Activated naive CD8-positive, alpha-beta T cell treated with anti-CD3 and anti-CD28 coated beads, Interleukin-2, amount 10 ng/mL, durations not matched to agents 7 days and 5 days (primary cell): ENCODE measurements around the gene TTC6. TPM values are rescaled to one million over a fixed set of nuclear protein-coding genes. Genes with fewer than 3 reads are reported as not detected.
"Not testable (repeated sequence)": the region's sequence is repeated elsewhere in the genome, so short reads cannot be mapped to it uniquely, and the experiment has no call there.

Experiments used
- ATAC-seq: fragments of 150-1000 bp; cut with Tn5 transposase; one replicate; pipeline ENCODE4 v1.10.0; 2021; ENCODE audit warnings: low read depth, moderate library complexity
- POLR2A ChIA-PET: fragments of 350-600 bp; sonication (Branson Sonifier 250); formaldehyde crosslinking; loops from one replicate; lab custom pipeline; 2021; ENCODE audit warnings: antibody characterized with exemption; lab: Charles Lee
- DNase-seq: peaks from one replicate; pipeline ENCODE4 v3.0.0; 2021
- H3K27ac Mint-ChIP-seq: one replicate; pipeline ENCODE4 v1.8.0; 2022; ENCODE audit warnings: mild to moderate bottlenecking, mixed read lengths
- H3K27me3 Mint-ChIP-seq: one replicate; pipeline ENCODE4 v1.8.0; 2022; ENCODE audit warnings: mild to moderate bottlenecking, moderate library complexity, mixed read lengths
- H3K36me3 Mint-ChIP-seq: one replicate; pipeline ENCODE4 v1.8.0; 2021; ENCODE audit warnings: mild to moderate bottlenecking, mixed read lengths
- H3K4me1 Mint-ChIP-seq: one replicate; pipeline ENCODE4 v1.8.0; 2021; ENCODE audit warnings: mixed read lengths
- H3K4me3 Mint-ChIP-seq: one replicate; pipeline ENCODE4 v1.8.0; 2022; ENCODE audit warnings: mild to moderate bottlenecking, moderate library complexity, mixed read lengths
- H3K9me3 Mint-ChIP-seq: one replicate; pipeline ENCODE4 v1.8.0; 2021; ENCODE audit warnings: mixed read lengths
- total RNA-seq, 2 experiments: library from RNA; stranded (reverse); gene quantifications; one replicate each; pipeline ENCODE4 v1.2.3, GENCODE V29; 2021

TTC6 gene, protein sequence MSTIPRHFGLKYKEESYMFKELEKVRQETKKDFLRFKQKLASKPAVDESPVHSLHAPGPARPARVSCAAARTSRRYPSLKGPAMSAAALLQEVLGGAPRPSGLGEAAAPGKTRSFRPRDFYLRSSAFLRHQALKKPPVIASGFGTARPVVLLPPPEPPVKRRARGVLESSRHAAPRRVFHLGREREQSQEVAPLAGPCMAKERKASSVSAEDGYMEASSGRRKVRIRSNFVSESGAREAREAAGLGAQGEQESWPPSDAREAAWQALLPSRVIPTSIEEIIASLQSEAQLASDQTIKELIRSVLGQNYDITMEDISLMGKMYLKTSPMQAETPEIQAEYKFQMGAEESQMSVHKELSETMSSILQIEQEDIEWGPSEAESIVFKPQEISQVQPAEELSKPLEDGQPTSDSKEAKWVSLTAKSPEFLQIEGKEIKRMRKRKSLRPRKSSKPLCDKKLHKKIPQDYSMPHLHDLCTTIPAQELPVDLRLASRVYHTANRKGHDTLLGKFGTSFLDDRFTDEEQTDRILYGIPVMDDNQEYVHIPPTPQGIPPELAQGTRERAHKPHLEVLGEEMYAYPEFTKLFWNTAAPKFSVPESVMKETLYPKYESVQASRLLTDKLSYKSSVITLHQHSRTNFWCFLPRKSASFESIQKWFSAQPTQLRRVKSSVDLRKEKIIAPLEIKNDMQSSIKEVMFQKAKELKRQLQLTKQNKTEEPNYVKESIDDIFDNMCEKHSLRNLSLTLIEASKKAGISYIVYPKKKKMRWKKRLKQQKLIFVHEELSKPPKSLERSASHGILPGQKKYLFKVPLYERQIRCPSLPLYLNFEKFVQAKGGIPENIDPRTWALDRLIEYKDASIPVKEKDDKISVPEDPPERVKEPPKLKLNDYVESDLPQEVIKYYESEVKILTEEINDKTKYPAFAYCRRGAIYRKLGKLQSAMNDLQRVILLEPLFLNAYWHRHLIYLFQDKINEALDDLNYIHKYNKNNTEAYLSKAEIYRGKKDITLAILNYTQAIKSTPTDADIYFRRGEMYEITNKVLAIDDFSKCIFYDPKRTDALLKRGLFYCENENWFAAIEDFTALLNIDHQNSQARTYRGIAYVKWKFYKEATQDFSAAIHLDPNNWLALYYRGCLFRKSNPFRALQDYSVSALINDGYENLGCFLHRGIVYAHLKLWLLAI (N-terminal part only)
- not detected for total RNA-seq

- POLR2A ChIA-PET, result no interaction called here
- ATAC-seq, result peak; percentile 22
- Mint-ChIP-seq H3K36me3 (peaks cover 4% of the 10 kb centered on the region), H3K9me3 (peaks cover 2% of the 10 kb centered on the region), H3K27ac (peak within 1 kb of the TSS; percentile 70), H3K4me1 (peaks cover 6% of the 10 kb centered on the region), H3K4me3 (peak within 1 kb of the TSS; percentile 56), H3K27me3 (peaks cover 76% of the 10 kb centered on the region)
- DNase-seq, result peak; percentile 30
Measured at GRCh38 chr14:37594971-37595808, at the start of gene TTC6, which contains the start of gene FOXA1. TSS of gene TTC6 (plus strand) at chr14:37595629. CDS start at chr14:37622065, 26,436 bp downstream. TSS of gene FOXA1 (minus strand) at chr14:37595249. CDS start at chr14:37594972, 277 bp downstream.

GRCh38 chr14:37546621-37547447, 48.6 kb upstream of the TTC6 start:
- no peak overlapping the region for H3K27ac Mint-ChIP-seq
- H3K4me1 Mint-ChIP-seq, result no peaks in the 10 kb centered on the region
- DNase-seq, result no peak
- H3K36me3 Mint-ChIP-seq, result no peaks in the 10 kb centered on the region
- H3K9me3 Mint-ChIP-seq, result no peaks in the 10 kb centered on the region
- no peak for ATAC-seq
- POLR2A ChIA-PET, result no interaction called here
- H3K27me3 Mint-ChIP-seq, result no peaks in the 10 kb centered on the region
- no peak overlapping the region for H3K4me3 Mint-ChIP-seq

DNA sequence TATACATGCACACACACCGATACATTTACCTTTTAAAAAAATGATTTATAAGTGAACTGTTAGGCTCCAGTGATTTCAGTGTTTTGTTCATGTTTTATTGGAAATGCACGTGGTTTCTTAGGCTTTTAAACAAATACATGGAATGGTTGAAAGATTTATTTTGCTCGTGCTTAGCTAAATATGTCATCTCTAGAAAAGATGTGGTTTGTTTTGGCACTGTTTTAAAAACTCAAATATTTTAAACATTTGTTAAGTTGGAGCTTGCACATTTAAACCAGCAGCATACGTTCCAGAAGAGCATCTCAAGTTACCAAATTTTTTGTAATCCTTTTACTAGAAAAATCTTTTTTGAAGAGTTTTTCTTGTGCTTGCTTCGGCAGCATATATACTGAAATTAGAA, 44.9 kb upstream of the TTC6 start:
- Mint-ChIP-seq H3K27me3 (no peaks in the 10 kb centered on the region), H3K27ac (no peak overlapping the region), H3K36me3 (no peaks in the 10 kb centered on the region), H3K9me3 (no peaks in the 10 kb centered on the region), H3K4me3 (no peak overlapping the region), H3K4me1 (no peaks in the 10 kb centered on the region)
- POLR2A ChIA-PET, result no interaction called here
- no peak for ATAC-seq
- DNase-seq, result no peak

DNA sequence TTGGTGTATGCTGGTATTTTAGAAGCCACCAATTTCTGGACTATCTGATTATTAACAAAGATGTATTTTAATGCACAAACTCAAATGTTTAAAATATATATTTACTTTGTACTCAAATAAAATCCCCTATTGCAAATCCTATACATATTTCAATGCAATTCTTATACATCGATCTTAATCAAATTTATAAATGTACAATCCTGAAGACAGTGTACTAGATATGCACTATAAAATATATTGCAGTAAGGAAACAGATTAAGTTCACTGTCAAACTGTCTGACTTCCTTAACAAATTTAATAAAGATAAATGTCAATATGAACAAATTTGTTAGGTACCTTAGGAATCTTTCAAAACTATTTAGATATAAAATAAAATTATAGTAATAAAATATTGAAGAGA, 44.3 kb upstream of the TTC6 start:
- Mint-ChIP-seq H3K4me3 (no peak overlapping the region), H3K9me3 (no peaks in the 10 kb centered on the region), H3K27me3 (no peaks in the 10 kb centered on the region), H3K4me1 (no peaks in the 10 kb centered on the region), H3K36me3 (no peaks in the 10 kb centered on the region), H3K27ac (no peak overlapping the region)
- POLR2A ChIA-PET, result no interaction called here
- no peak for ATAC-seq
- no peak for DNase-seq

DNA sequence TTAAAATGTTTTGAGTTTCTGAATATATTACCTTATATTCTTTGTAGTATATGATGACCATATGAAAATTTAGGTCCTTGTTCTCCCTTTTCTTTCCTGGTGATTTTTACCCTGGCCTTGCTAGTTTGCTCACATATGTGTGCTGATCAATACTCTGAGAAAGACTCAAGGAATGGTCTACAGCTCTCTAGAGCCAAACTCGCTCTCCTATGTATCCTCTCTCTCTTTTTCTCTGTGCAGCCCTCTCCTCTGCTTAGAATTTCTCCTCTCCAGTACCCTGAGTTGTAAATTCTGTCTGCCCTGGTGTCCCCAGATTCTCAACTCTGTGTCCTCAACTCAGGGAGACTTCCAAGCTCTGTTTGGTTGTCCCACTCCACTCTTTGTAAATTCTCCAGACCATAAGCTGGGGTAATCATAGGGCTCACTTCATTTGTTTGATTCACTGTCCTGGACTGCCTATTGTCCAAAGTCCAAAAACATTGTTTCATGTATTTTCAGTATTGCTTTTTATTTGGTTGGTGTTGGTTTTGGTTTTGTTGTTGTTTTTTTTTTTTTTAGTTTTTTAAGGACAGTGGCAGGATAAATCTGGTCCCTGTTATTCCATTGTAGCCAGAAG, 41.4 kb upstream of the TTC6 start:
- DNase-seq (no peak), ATAC-seq (no peak)
- POLR2A ChIA-PET, result no interaction called here
- Mint-ChIP-seq H3K27ac (no peak overlapping the region), H3K27me3 (no peaks in the 10 kb centered on the region), H3K4me3 (no peak overlapping the region), H3K36me3 (no peaks in the 10 kb centered on the region), H3K9me3 (peaks cover 2% of the 10 kb centered on the region), H3K4me1 (no peaks in the 10 kb centered on the region)

- DNase-seq, ATAC-seq, H3K36me3 Mint-ChIP-seq, H3K4me3 Mint-ChIP-seq, POLR2A ChIA-PET, H3K27me3 Mint-ChIP-seq, H3K4me1 Mint-ChIP-seq, H3K9me3 Mint-ChIP-seq, H3K27ac Mint-ChIP-seq: not testable (repeated sequence)
Measured at GRCh38 chr14:37555596-37555995, 39.8 kb upstream of the TTC6 start.

DNA sequence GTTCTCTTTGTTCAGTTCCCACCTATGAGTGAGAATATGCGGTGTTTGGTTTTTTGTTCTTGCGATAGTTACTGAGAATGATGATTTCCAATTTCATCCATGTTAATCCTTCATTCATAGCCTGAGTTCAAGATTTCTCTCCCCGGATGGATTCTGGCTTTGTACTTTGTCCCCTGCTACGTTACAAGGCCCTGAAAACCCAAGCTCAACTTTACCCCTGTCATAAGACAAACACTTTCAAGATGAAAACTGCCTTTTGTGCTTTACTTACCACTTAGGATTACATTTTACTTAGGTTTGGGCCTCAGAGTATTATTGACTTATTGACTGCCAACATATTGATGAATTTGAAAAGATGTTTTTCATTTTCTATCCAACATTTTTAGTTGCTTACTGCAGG, 36.7 kb upstream of the TTC6 start:
- DNase-seq (no peak), ATAC-seq (no peak)
- no peaks in the 10 kb centered on the region for H3K27me3 Mint-ChIP-seq
- H3K9me3 Mint-ChIP-seq, result peaks cover 2% of the 10 kb centered on the region
- no peak overlapping the region for H3K27ac Mint-ChIP-seq
- H3K4me1 Mint-ChIP-seq, result no peaks in the 10 kb centered on the region
- no peaks in the 10 kb centered on the region for H3K36me3 Mint-ChIP-seq
- POLR2A ChIA-PET, result no interaction called here
- no peak overlapping the region for H3K4me3 Mint-ChIP-seq

- Mint-ChIP-seq H3K36me3 (no peaks in the 10 kb centered on the region), H3K9me3 (peaks cover 2% of the 10 kb centered on the region), H3K4me1 (no peaks in the 10 kb centered on the region), H3K27me3 (no peaks in the 10 kb centered on the region), H3K4me3 (no peak overlapping the region), H3K27ac (no peak overlapping the region)
- no peak for ATAC-seq
- POLR2A ChIA-PET, result no interaction called here
- no peak for DNase-seq
Measured at GRCh38 chr14:37559386-37559785, 36.0 kb upstream of the TTC6 start.

GRCh38 chr14:37563189-37563588, 32.2 kb upstream of the TTC6 start:
- Mint-ChIP-seq H3K4me1 (no peaks in the 10 kb centered on the region), H3K4me3 (no peak overlapping the region), H3K27ac (no peak overlapping the region), H3K36me3 (no peaks in the 10 kb centered on the region), H3K9me3 (no peaks in the 10 kb centered on the region), H3K27me3 (no peaks in the 10 kb centered on the region)
- DNase-seq (no peak), ATAC-seq (no peak)
- POLR2A ChIA-PET, result no interaction called here

- no peaks in the 10 kb centered on the region for H3K36me3 Mint-ChIP-seq
- POLR2A ChIA-PET, result no interaction called here
- no peaks in the 10 kb centered on the region for H3K27me3 Mint-ChIP-seq
- no peaks in the 10 kb centered on the region for H3K4me1 Mint-ChIP-seq
- H3K27ac Mint-ChIP-seq, result no peak overlapping the region
- ATAC-seq, result no peak
- no peak overlapping the region for H3K4me3 Mint-ChIP-seq
- DNase-seq, result no peak
- H3K9me3 Mint-ChIP-seq, result no peaks in the 10 kb centered on the region
Measured at GRCh38 chr14:37565550-37565949, 29.9 kb upstream of the TTC6 start.

- no peaks in the 10 kb centered on the region for H3K27me3 Mint-ChIP-seq
- POLR2A ChIA-PET, result no interaction called here
- H3K36me3 Mint-ChIP-seq, result no peaks in the 10 kb centered on the region
Measured at GRCh38 chr14:37566811-37567371, 28.5 kb upstream of the TTC6 start.

More at GRCh38 chr14:37566811-37567371, 28.5 kb upstream of the TTC6 start:
- H3K9me3 Mint-ChIP-seq, result no peaks in the 10 kb centered on the region
- ATAC-seq (no peak), DNase-seq (no peak)
- no peak overlapping the region for H3K27ac Mint-ChIP-seq
- H3K4me1 Mint-ChIP-seq, result no peaks in the 10 kb centered on the region
- H3K4me3 Mint-ChIP-seq, result no peak overlapping the region
